Right lobe of liver (tissue), 4 donors: ENCODE data around the gene SIK3.

ENCODE experiments used
- POLR2A ChIP-seq: fragments of 450-650 bp; IDR thresholded peaks from one replicate; pipeline ENCODE4 v1.6.1; 2017; ENCODE audit warnings: antibody characterized with exemption, mild to moderate bottlenecking
- TF ChIP-seq, protein P1 (sequence below), 4 donors: fragments of 200-600 bp in 3 of 4; fragments of 450-650 bp in 1 of 4; IDR thresholded peaks; one replicate each; pipeline versions ENCODE4 v1.5.1 to v1.8.0; 2016 to 2022; ENCODE audit warnings: antibody characterized with exemption in 4 of 4, mild to moderate bottlenecking in 2 of 4
- donor health status: DM: no; HTN: no; CAD: no.
- donor health status: DM: no; HTN: no; CAD: no.
- donor health status: DM: no; HTN: yes; CAD: no.

DNA sequence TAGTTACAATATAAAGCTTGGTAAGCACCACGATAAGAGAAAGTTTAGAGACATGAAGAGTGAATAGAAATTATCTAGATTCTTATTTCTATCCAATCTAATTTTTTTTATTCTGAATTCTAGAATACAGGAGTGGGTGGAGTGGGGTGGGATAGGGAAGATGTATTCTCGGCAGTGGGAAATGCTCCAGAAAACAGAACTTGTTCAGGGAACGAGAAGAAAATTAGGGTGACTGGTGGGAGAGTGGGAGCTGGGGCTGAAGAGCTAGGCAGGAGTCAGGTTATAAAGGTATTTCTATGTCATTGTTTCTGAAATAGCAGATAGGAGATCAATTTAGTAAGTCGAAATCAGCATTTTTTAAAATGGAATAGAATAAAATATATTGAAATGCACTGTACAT, 207.6 kb downstream of the SIK3 start:
- TF ChIP-seq, protein P1, sequence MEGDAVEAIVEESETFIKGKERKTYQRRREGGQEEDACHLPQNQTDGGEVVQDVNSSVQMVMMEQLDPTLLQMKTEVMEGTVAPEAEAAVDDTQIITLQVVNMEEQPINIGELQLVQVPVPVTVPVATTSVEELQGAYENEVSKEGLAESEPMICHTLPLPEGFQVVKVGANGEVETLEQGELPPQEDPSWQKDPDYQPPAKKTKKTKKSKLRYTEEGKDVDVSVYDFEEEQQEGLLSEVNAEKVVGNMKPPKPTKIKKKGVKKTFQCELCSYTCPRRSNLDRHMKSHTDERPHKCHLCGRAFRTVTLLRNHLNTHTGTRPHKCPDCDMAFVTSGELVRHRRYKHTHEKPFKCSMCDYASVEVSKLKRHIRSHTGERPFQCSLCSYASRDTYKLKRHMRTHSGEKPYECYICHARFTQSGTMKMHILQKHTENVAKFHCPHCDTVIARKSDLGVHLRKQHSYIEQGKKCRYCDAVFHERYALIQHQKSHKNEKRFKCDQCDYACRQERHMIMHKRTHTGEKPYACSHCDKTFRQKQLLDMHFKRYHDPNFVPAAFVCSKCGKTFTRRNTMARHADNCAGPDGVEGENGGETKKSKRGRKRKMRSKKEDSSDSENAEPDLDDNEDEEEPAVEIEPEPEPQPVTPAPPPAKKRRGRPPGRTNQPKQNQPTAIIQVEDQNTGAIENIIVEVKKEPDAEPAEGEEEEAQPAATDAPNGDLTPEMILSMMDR (IDR thresholded peaks at IDR 0.05), result no peak
- TF ChIP-seq POLR2A, result no peak
